GM03348 (cell line): Measurements from ENCODE around the gene TBATA.

Experiments
- DNase-seq: peaks from one replicate; pipeline ENCODE4 v3.0.0; 2012; ENCODE audit warnings: low spot score

The TBATA gene

GRCh38 chr10:70743430-70743788, 41.8 kb downstream of the TBATA start:
- no peak for DNase-seq

GRCh38 chr10:70742537-70743429, 42.4 kb downstream of the TBATA start:
- peak; percentile 90 for DNase-seq

GRCh38 chr10:70740406-70741288, 44.5 kb downstream of the TBATA start:
- no peak for DNase-seq

- no peak for DNase-seq
Measured at GRCh38 chr10:70738761-70739121, 46.4 kb downstream of the TBATA start.

- DNase-seq: no peak
Measured at GRCh38 chr10:70738006-70738760, 47.0 kb downstream of the TBATA start.

- no peak for DNase-seq
Measured at GRCh38 chr10:70737250-70737649, 47.9 kb downstream of the TBATA start.

- no peak for DNase-seq
Measured at GRCh38 chr10:70736525-70736924, 48.7 kb downstream of the TBATA start.

- DNase-seq: no peak
Measured at GRCh38 chr10:70735161-70735560, 50.0 kb downstream of the TBATA start.

- peak; percentile 42 for DNase-seq
Measured at GRCh38 chr10:70733051-70733450, 52.1 kb downstream of the TBATA start.

GRCh38 chr10:70732569-70732968, 52.6 kb downstream of the TBATA start:
- no peak for DNase-seq

- DNase-seq: no peak
Measured at GRCh38 chr10:70730955-70731354, 54.2 kb downstream of the TBATA start.

GRCh38 chr10:70729763-70730357, 55.3 kb downstream of the TBATA start:
- DNase-seq: no peak

GRCh38 chr10:70728328-70728727, 56.8 kb downstream of the TBATA start:
- DNase-seq: no peak

- no peak for DNase-seq
Measured at GRCh38 chr10:70726909-70727495, 58.2 kb downstream of the TBATA start.

GRCh38 chr10:70723771-70724170, 61.4 kb downstream of the TBATA start:
- no peak for DNase-seq

- peak; percentile 60 for DNase-seq
Measured at GRCh38 chr10:70722820-70723424, 62.3 kb downstream of the TBATA start.
